Stimulated activated CD8-positive, alpha-beta memory T cell treated with anti-CD3 and anti-CD28 coated beads, Interleukin-7, amount 100 ng/mL, for 1 hour (primary cell): ENCODE results near the gene PHLPP1.

Experiments used
- DNase-seq, 2 donors: peaks; one replicate each; pipeline ENCODE4 v3.0.0-alpha.2; 2020; ENCODE audit warnings: low read depth in 2 of 2

The PHLPP1 gene

DNA sequence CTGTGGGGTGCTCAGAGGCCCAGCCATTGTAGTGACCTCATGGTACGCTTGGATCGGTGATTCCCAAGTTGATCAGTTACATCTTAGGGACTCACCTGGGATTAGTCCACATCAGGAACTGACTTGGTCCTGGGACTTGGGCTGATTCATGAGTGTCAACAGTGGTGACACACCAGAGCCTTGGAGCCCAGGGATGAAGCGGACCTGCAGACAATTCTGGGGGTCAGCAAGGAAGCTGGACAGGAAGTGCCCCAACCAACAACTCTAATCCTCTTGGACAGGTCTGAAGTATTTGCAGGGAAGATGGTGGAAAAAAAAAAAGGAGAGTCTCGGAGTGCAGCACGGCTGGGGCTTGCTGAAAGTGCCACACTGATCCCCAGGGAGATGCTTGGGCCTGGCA, 288.6 kb downstream of the PHLPP1 start:
- no peak for DNase-seq

GRCh38 chr18:63004466-63005089, 289.2 kb downstream of the PHLPP1 start:
- DNase-seq: no peak

DNA sequence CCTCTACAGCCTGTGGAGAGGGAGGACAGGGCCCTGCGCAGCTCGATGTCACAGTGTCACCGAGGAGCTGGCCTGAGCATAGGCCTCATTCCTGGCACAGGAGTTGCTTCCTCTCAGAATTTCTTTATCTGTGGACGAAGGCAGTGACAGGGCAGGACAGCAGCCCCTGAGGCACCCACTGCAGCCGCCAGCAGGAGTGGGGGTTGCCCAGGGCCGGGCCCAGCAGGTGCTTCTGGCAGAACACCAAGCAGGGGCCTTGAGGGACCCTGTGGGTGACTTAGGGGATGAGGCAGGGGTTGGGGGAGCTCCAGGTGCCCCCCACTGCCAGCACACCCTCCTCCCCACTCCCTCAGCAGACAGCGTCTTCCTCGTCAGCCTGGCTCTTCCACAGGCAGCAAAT, 290.0 kb downstream of the PHLPP1 start:
- DNase-seq: no peak

GRCh38 chr18:63007231-63007630, 291.9 kb downstream of the PHLPP1 start:
- DNase-seq: no peak

DNA sequence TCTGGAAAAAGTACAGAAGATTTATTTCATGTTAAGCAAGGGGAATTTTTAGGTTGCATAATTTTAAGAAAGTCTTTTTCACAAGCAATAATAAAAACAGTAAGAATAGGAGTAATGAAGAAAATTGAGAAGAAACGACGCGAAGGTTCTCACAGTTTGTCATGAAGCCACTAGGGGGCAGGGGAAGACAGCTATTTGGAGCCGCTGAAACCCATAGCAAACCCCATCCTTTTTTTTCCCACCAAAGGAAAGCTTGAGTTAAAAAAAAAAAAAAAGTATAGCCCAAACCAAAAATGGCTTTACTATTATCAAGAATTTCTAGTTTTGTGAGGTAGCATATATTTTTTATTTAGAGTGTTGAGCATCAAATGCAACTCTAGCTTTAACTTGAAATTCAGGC, 300.9 kb downstream of the PHLPP1 start:
- no peak for DNase-seq

DNA sequence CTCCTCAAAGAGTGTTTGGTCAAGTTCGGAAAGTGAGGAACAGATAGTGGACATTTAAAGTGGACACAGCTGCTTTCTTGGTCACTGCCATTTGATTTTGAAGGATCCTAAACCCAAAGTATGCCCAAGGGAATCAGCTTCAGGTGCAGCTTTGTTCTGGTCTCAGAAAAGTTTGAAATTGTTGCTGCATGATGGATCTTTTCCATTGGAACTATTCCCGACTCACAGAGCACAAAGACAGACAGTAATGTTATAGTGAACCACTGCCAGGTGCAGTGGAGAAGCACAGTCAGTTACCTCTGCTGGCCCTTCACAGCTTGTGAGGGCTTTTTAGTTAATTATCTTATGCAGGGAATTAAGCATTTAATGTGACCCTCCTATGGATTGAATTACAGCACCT, 301.7 kb downstream of the PHLPP1 start:
- no peak for DNase-seq

GRCh38 chr18:63017977-63018376, 302.6 kb downstream of the PHLPP1 start:
- DNase-seq: no peak

DNA sequence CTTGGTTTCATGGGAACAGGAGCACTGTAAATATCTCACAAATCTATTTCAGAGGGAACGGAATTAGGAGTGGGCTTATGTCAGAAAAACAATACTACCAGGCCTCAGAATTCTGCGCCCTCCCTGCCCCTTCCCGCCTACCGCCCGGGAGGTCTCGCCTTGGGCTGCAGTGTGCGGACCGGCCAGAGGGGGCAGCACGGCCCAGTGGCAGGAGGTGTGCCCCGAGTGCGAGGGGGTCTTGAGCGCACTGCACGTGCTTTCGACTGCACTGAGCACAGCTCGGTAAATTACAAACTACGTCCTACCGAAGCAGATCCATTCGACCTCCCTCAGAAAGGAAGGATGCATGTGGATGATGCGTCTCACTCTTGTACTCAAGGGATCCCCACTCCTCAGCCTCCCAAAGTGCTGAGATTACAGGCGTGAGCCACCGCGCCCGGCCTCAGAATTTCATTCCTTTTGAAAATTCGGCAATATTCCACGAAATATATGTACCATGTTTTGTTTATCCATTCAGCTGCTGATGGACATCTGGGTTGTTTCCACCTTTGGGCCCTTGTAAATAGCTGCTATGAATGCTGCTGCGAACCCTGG, 307.2 kb downstream of the PHLPP1 start:
- no peak for DNase-seq

DNA sequence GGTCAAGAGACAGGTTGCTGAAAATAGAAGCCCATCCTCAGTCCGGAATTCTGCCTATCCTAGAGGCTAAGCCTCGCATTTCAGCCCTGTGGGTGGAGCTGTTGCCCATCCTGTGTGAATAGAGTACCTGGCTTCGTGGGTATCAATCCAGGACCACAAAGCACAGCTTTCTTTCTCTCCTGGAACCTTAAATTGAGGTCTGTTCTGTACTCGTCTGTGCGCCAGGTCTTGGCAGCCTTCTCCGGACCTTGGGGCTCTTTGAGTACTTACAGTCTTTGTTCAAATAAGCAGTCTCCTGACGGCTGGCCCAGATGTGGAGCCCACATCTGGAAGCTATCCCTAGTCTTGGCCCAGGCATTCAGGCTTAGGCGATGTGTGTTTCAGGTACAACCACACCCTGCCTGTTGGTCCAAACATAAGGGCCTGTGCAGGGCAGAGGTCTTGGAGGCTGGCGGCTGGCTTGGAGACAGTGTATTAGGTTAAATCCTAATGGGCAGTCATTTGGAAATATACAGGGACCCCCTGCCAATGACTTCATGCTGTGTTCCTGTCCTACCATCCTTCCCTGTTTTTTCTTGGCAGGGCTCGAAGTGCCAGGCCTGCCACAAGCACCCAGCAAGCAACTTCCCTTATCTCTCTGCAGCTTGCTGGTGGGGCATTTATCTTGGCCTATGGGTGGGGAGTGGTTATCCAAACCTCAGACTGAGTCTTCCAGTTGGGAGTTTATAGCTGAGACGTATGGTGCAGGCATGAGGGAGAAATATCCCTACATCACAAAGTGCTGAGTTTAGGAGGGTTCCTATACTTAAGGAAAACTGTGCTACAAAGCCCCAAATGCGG, 310.1 kb downstream of the PHLPP1 start:
- DNase-seq: no peak

GRCh38 chr18:63028380-63028779, 313.0 kb downstream of the PHLPP1 start:
- no peak for DNase-seq
